ENCODE data around the gene SAMMSON.

The SAMMSON gene

GRCh38 chr3:70011582-70011981 is 12.0 kb downstream of the SAMMSON start:
- no peak for DNase-seq (ENCODE audit: low read depth in 3 of 3)

GRCh38 chr3:70020906-70021660 is 21.6 kb downstream of the SAMMSON start:
- DNase-seq (ENCODE audit: low read depth in 3 of 3), result no peak

DNA sequence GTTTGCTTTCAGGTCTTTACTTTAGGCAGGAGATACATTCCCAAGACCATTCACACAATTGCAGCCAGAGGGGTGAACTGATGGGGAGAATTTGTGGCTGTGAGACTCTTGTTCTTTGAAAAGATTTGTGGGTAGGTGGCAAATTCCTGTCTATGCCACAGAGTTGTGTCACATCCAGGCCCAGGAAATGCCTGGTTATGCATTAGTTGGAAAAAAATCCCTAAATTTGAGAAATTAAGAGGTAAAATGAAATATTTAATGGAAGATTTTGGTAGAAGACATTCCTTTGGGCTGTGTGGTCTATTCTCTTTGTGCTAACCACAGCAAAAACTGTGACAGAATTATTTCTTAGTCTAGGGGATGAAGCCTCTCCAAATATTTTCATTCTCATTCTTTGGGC is 28.8 kb downstream of the SAMMSON start:
- DNase-seq (ENCODE audit: low read depth in 3 of 3), result no peak

GRCh38 chr3:70038693-70039092 is 39.2 kb downstream of the SAMMSON start:
- no peak for DNase-seq (ENCODE audit: low read depth in 3 of 3)

DNA sequence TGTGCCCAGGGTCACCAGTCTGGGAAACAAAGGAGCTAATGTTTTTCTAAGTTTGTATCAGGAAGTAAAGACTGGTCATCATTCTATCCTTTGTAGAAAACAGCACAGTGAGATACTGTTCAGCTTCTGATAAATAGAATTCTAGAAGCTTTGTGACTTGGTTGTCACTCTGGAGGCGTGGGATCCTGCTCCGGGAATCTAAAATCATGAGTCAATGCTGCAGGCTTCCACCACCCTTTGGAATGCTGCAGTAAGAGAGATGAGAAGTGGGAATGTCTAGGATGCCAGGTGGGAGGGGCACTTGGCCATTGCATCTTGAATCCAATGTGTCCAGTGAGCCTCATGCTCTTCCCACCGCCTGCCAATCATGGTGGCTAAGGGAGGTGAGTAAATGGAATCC is 40.9 kb downstream of the SAMMSON start:
- DNase-seq (ENCODE audit: low read depth in 3 of 3), result no peak

DNA sequence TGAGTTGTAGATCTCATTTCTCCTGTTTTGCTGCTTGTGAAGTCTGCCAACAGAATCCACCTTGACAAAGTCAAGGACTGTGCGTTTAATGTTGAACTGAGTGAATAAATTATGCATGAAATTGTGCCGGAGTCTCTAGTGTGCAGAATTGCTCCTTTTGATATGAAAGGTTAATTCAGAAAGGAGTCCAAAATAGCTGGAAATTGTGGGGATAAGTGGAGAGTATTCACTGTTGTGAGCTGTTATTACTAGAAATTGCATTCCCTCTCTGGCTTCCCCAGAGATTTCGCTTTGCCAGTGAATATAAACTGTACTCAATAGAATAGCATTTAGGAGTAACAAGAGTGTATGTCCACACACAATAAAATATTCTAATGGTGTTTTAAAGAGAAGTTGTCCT is 43.1 kb downstream of the SAMMSON start:
- DNase-seq (ENCODE audit: low read depth in 3 of 3), result no peak

- DNase-seq (ENCODE audit: low read depth in 3 of 3), result no peak
Observed at GRCh38 chr3:70049761-70050160, 50.2 kb downstream of the SAMMSON start.

DNA sequence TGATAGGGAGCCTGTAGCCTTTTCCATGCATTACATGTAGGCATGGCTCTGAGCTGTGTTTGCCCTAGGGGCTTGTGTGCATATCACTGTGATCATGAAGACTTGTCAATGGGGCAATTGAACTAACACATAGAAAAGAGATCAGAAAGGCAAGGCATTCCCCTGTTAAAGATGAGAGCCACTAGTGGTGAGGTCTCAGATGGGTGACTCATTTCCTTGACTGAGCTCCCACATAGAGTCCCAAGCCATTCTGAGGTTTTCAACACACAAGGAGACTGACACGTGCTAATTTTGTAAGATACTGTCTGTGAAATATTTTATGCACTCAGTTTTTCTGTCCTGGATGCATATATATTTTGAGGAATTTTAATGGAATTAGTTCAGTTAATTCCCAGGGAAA is 53.8 kb downstream of the SAMMSON start:
- no peak for DNase-seq (ENCODE audit: low read depth in 3 of 3)

GRCh38 chr3:70056081-70056480 is 56.5 kb downstream of the SAMMSON start:
- no peak for DNase-seq (ENCODE audit: low read depth in 3 of 3)

DNA sequence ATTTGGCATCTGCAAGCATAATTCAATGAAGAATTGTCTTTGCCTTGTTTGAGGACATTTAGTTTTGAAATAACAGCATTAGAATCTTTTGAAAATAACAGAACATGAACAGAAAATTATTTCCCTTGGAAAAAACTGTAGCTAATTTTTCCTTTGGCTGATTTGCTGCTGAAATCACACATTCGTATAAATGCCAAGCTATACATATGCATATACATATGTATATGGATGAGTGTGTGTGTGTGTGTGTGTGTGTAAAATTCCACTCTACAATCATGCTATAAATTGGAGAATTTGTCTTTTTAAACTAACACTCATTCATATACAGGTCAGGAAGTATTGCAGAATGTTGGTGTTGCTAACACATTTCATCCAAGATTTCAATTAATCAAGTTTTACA is 57.9 kb downstream of the SAMMSON start:
- DNase-seq (ENCODE audit: low read depth in 3 of 3), result no peak

DNA sequence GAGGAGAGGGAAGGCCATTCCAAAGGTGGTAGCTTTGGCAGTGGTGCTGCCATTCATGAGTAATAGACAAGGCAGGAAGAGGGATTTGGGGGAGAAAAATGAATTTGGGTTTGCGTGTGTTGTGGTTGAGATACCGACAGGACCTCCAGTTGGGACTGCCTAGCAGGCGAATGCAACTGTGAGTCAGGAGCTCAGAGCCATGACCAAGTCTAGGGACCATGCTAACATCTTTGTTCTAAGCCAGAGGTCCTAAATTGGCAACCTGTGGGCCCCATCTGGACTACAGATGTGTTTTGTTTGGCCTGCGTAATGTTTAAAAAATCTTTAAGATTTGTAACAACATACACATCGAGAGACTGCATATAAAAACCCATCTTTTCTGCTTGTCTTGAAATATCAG is 61.6 kb downstream of the SAMMSON start:
- DNase-seq (ENCODE audit: low read depth in 3 of 3), result no peak

DNA sequence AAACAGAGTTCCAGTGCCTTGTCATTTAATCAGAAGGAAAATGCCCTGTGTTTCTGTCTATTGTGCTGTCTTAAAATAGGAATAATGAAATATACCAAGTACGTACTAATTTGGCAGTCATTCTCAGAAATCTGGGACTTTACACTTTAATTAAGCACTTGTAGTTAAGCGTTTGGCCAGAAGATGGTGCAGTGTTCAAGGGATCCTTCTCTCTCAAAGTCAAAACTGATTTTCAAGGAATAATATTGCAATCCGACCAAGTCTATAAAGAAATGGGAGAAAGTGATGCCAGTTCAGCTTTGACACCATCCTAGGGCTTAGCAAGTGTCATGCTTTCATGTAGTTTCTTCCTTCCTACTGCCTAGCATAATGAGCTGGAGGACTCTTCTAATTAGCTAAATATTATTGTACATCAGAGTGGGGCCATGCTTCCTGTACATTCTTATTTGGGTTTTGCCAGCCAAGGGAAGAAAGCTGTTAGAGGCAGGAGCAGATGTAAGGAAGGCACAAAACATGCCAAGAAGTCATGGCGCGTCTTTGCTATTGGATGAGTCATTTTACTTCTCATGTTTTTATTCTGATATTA is 64.8 kb downstream of the SAMMSON start:
- DNase-seq (ENCODE audit: low read depth in 3 of 3), result no peak

DNA sequence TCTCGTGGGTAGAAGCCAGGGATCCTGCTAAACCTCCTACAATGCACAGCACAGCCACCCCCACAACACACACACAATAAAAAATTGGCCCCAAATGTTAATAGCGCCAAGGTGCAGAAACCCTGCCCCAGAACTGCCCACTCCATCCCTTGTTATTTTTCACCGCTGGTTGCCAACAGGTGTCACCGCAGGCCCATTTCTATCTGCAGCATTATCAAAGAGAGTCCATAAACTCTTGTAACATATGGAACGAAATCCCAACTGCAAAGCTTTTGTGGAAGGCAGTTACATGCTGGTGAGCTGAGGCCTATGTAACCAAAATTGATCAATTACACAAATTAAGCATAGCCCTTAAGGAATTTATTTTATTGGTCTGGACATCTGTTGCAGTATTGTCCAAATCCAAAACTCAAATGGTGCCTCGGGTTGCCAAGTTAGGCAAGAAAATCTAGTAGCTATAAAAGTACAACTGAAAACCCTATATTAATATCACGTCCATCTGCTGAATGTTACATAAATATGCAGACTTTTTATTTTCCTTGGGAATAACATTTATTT is 66.2 kb downstream of the SAMMSON start:
- no peak for DNase-seq (ENCODE audit: low read depth in 3 of 3)

DNA sequence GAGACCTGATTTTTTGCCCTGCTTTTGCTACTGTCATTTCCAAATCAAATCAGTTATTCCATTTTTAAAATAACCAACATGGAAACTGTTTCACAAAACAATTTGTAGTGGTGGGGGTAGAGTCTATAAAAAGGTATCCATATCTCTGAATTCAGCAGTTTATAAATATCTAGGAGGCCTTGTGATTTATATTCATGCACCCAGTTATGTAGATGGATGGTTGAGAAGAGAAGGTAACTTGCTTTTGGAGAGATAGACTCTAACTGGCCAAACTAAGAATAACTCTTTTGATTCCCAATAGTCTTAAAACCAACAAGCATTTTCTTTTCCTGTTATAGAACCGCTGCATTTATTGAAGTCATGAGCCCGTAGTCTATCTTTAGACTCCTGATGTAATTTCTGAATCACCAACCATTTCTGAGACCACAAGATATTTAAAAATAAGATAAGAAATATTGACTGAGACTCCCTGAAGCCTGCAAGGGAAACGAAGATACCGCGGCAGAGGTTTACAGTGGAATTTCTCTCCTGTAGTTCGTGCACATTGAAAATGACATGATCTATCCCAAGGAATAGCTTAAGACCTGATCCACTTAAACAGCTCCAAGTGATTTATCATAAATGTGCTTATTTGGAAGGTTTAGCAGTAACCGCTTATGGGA is 68.5 kb downstream of the SAMMSON start:
- DNase-seq (ENCODE audit: low read depth in 3 of 3), result no peak

- no peak for DNase-seq (ENCODE audit: low read depth in 3 of 3)
Observed at GRCh38 chr3:70069557-70069956, 70.0 kb downstream of the SAMMSON start.

GRCh38 chr3:70071138-70071537 is 71.6 kb downstream of the SAMMSON start:
- DNase-seq (ENCODE audit: low read depth in 3 of 3), result no peak

DNA sequence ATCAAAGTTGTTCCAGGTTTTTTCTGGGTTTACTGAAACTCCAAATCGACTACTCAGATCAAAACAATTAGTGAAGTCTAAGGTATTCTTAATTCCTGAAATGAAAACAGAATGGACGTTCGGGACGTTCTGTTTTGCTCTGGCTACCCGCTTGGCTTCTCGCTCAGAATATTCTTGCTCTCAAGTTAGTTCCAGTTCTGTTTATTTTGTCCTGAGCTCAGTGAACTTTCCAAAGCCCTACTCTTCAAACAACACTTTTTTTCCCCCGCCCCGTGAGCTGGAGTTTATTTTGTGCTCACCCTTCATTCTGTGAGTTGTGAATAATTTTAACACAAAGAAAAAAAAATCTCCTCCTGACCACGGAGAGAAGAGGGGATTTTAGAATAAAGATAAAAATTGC is 72.6 kb downstream of the SAMMSON start:
- DNase-seq (ENCODE audit: low read depth in 3 of 3), result no peak

DNA sequence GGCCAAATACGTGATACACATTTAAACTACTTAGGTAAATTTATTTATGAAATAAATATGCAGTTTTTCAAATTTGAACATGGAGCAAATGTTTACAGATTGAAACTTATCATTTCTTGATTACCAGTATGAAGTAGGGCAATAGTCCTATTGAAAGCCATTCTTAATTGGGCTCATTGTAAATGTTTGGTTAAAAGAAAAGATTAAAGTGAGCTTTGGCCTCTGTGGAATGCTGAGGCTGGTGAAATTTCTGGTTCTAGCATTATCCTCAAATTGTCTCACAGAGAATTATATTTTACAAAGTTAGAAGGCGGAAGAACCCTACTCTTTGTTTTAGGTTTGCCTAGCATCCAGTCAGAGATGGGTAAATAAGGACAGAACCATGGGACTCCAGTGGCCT is 73.2 kb downstream of the SAMMSON start:
- DNase-seq (ENCODE audit: low read depth in 3 of 3), result no peak

GRCh38 chr3:70075101-70075500 is 75.6 kb downstream of the SAMMSON start:
- DNase-seq (ENCODE audit: low read depth in 3 of 3), result no peak

DNA sequence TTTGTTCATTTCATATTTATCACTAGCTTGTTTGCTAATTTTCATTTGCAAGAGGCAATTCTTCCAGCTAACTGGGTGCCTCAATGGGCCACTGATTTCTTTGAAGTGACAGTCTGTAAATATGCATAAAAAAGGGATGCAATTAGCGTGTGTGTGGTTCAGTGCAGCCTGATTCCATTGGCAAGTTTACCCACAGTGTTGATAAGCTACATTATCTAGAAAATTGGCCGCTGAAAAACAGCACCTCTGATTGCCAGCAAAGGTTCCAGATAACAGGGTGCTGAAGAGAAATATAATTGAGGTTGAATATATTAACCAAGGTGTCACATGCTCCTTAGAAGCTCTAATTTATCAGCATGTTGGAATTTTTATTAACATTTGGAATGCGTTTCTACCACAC is 76.9 kb downstream of the SAMMSON start:
- no peak for DNase-seq (ENCODE audit: low read depth in 3 of 3)

DNA sequence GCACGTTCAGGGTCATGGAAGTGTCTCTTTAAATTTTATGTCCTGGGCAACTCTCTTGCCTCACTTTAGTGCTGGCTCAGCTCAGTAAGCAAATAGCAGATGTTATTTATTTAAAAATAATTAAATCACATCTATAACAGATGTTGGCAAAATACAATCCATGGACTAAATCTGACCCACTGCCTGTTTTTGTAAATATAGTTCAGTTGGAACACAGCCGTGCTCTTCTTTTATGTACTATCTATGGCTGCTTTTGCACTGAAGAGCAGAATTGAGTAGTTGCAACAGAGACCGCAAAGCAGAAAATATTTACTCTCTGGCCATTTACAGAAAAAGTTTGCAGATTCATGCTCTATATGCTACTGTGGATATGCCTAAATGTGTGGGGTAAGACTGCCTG is 79.2 kb downstream of the SAMMSON start:
- no peak for DNase-seq (ENCODE audit: low read depth in 3 of 3)

DNA sequence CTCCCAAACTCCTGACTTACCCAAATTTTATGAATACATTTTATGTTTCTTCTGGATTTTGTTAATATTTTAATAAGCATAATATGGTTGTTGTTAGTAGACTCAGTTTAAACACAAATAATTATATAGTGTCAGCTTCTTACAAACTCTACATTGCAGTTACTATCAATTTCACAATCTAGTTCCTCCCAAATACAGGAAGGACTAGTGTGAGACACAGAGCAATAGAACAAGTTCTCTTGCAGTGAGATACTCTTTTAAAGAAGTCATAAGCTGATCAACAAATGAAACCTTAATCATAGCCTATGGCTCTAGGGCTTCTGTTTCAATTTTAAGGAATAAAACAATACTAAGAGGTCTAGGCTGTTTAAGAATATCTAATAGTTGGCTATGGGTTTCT is 86.1 kb downstream of the SAMMSON start:
- no peak for DNase-seq (ENCODE audit: low read depth in 3 of 3)

- DNase-seq (ENCODE audit: low read depth in 3 of 3), result no peak
Observed at GRCh38 chr3:70086336-70086735, 86.8 kb downstream of the SAMMSON start.

All from stimulated activated CD4-positive, alpha-beta T cell treated with anti-CD3 and anti-CD28 coated beads, TNF-alpha, amount 100 ng/mL, for 4 hours (primary cell).